Measurements from ENCODE around the gene HDAC3.
"Not testable (repeated sequence)": the region's sequence is repeated elsewhere in the genome, so short reads cannot be mapped to it uniquely, and the experiment has no call there.

HDAC3 gene

GRCh38 chr5:141634720-141635119, 1.9 kb downstream of the HDAC3 start:
- DNase-seq (ENCODE audit: low read depth): no peak

DNA sequence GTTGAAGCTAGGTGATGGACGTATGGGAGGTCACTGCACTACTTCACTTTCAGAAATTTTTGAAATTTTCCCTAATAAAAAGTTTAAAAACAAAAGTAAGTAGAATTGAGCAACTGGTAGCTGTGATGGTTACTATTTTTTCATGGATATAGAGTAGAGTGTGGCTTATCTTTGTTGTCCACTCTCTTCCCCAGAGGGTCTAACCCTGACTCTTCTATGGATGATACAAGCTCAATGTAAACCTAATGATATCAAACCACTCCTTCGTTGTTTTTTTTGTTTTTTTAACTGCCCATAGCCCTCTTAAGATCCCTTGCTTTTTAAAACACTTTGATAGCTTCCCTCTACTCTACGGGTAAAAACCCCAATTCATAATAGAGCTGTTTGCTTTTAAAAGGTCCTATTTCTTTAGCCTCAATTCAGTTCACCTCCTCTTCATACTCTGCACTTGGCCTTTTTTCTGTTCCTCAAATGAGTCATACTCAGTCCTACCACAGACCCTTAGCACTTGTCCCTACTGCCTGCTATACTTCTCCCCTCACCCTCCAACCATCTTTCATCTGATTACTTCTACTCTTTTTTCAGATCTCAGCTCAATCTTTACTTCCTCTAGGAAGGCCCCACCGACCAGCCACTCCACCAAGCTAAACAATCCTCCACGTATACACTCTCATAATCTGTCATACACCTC, 2.6 kb downstream of the HDAC3 start:
- DNase-seq (ENCODE audit: low read depth): no peak

- no peak for DNase-seq (ENCODE audit: low read depth)
Measured at GRCh38 chr5:141632650-141633049, 4.0 kb downstream of the HDAC3 start.

- no peak for DNase-seq (ENCODE audit: low read depth)
Measured at GRCh38 chr5:141630570-141631140, 6.0 kb downstream of the HDAC3 start.

DNA sequence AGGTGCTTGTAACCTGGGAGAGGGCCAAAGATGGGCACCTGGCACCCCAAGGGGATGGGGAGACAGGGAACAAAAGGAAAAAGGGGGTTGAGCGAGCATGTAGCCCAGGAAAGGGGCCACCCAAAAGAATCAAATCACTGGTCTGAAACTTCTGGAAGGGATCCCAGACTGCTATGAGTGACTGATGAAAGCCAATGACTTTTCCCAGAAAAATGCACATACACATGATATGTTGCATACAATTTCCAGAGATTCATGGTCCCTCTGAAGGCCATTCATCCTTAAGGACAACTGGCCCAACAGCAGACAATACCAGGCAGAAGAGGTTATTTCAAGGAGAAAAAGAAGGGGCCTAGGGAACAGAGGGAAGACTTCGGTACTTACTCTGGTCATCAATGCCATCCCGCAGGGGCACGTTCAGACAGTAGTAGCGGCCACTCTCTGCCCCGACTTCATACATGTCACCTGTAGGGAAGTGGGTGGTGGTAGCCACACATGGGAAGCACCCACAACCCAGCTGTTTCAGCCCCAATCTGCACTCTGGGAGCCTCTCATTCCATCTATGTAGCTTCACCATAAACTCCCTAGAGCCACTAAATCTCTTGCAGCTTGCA, 8.4 kb downstream of the HDAC3 start:
- DNase-seq (ENCODE audit: low read depth): no peak

DNA sequence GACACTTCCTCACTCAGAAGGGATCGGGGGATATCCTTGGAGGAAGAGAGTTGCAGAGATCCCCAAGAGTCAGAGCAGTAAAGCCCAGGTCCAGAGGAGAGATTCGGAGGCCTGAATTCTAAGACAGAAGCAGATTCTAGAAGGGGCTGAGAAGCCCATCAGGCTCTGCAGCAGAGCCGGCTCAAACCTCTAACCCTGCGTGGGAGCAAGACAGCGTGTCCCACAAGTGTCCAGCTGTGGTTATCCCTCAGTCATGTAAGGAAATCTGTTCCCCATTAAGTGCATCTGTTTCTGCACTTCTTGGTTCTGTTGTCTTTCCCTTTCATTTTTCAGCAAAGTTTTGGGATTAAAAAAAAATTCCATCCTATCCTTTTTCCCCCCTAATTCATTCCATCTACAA, 13.0 kb downstream of the HDAC3 start:
- DNase-seq (ENCODE audit: low read depth): no peak

DNA sequence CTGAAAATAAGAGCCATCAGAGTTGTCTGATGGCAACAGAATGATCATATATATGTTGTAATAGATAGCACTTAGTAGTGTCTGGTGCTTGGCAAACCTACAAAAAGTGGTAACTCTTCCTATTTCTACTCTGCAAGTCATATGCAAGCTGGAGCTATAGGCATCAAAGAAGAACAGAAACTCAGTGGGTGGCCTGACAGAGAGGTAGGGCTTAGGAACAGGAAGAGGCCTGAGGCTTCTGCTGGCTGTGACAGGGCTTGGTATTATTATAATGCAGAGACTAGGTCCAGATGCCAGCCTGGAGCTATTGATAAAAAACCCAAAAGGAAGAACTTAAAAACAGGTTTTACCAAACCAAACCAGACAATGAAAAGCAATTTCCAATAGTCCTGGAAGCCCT, 13.5 kb downstream of the HDAC3 start:
- DNase-seq (ENCODE audit: low read depth): no peak

- peak; percentile 97 for DNase-seq (ENCODE audit: low read depth)
Measured at GRCh38 chr5:141618804-141619554, 17.7 kb downstream of the HDAC3 start, which contains the start of gene DIAPH1. Gene DIAPH1 (minus strand): TSS chr5:141619000. CDS start chr5:141618914, 86 bp downstream.

- peak; percentile 25 for DNase-seq (ENCODE audit: low read depth)
Measured at GRCh38 chr5:141618030-141618803, 18.4 kb downstream of the HDAC3 start.

DNA sequence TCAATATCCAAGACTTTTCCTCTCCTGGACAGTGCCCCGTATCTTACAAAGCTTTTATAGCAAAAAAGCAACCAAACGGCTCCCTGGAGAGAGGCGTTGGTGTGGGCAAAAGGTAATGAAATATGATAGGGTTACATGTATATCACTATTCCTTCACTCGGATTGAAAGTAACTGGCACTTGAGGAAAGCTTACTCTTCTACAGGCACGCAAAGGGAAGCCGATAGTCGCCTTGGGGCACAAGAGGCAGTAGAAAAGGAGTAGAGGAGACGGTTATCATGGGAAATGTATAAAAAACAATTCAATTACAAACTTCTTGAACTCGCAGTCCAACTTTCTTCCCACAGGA, 19.0 kb downstream of the HDAC3 start:
- no peak for DNase-seq (ENCODE audit: low read depth)

DNA sequence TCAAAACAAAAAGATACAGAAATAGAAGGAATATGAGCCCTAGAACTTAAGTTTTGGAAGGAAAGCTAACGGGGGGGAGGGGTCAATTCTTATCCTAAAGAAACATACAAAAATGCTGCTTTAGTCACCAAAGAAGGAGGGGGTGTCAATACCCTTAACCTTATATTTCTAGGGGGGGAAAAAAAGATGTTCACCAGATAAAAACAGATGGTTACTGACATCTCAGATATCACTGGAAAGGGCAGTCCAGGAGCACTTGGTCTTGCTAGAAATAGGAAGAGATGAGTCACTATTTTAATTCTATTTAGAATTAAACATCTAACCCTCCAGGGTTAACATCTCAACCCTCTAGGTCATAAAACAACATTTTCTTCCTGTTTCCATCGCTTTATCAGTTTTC, 19.5 kb downstream of the HDAC3 start:
- no peak for DNase-seq (ENCODE audit: low read depth)

- DNase-seq (ENCODE audit: low read depth): no peak
Measured at GRCh38 chr5:141615991-141616720, 20.5 kb downstream of the HDAC3 start.

DNA sequence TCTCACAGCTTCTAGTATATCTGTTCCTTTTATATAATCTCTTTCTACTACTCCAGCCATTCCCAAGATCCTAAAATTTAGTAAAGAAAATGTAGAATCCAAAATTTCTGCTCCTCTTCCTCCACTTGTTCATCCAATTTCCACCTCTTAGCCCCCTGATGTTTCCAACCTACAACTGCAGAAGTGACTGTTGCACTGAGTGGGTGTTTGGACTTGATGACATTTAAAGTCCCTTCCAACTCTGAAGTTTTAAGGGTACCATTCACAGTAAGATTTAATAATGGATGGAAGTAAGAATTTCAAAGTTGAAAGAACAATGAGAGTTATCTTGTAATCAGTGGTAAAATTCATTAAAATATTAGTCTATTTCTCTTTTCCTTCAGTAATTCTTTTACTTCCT, 23.3 kb downstream of the HDAC3 start:
- DNase-seq (ENCODE audit: low read depth): no peak

GRCh38 chr5:141611289-141611688, 25.4 kb downstream of the HDAC3 start:
- no peak for DNase-seq (ENCODE audit: low read depth)

GRCh38 chr5:141609921-141610320, 26.7 kb downstream of the HDAC3 start:
- DNase-seq (ENCODE audit: low read depth): not testable (repeated sequence)

GRCh38 chr5:141609044-141609443, 27.6 kb downstream of the HDAC3 start:
- DNase-seq (ENCODE audit: low read depth): no peak

DNA sequence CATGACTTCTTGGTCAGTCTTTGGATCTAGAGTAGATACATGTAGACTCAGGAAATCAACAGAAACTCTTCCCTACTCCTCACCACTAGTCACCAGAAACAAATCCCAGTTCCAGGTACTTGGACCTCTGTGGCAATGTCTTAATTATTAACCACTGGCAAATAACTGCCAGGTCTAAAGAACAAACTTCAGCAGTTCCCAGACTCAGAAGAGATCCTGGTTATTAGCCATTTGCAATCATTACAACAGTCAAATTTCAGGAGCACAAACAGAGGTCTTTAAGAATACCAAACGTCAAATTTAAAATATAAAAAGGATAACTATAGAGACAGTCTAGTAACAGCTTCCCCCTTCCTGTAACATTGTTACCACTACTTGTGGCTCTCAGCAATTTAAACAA, 28.1 kb downstream of the HDAC3 start:
- DNase-seq (ENCODE audit: low read depth): no peak

DNA sequence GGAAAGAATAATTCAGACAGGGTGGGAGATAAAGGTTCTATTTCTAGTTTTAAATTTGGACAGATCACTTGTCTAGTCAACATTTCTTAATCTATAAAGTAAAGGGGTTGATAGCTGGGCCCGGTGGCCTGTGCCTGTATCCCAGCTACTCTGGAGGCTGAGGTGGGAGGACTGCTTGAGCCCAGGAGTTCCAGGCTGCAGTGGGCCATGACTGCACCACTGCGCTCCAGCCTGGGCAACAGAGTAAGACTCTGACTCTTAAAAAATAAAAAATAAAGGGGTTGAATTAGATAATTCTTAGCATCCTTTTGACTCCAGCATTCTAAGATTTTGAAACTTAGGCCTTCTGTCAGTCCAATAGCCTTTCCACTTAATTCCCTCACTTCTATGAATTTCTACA, 28.6 kb downstream of the HDAC3 start:
- DNase-seq (ENCODE audit: low read depth): no peak

- DNase-seq (ENCODE audit: low read depth): peak; percentile 50
Measured at GRCh38 chr5:141605523-141606277, 30.9 kb downstream of the HDAC3 start.

GRCh38 chr5:141603923-141604717, 32.5 kb downstream of the HDAC3 start:
- DNase-seq (ENCODE audit: low read depth): no peak

All from stimulated activated CD8-positive, alpha-beta memory T cell treated with anti-CD3 and anti-CD28 coated beads, Interleukin-15, amount 100 ng/mL, for 1 hour (primary cell).